Transverse colon (tissue), 4 donors: ENCODE data around the gene VSIG8. TPM values are rescaled to one million over a fixed set of nuclear protein-coding genes. Genes with fewer than 3 reads are reported as not detected.
A peak's percentile ranks its signal among the peaks of the same experiment; 100 is the strongest.

Experiments
- DNase-seq: peaks from one replicate; pipeline ENCODE4 v3.0.0-alpha.2; 2019
- H3K27ac ChIP-seq, 4 donors: fragments of 200-600 bp; sonication (generic); 2 replicates each; pipeline ENCODE4 v1.5.1; 2016 to 2018; ENCODE audit warnings: inconsistent platforms in 4 of 4
- H3K27me3 ChIP-seq: fragments of 200-600 bp; sonication (generic); 2 replicates; pipeline ENCODE4 v1.5.1; 2017; ENCODE audit warnings: inconsistent platforms
- H3K36me3 ChIP-seq, 4 donors: fragments of 200-600 bp; sonication (generic); 2 replicates each; pipeline ENCODE4 v1.5.1; 2017 to 2019; ENCODE audit warnings: inconsistent platforms in 4 of 4
- H3K4me1 ChIP-seq, 4 donors: fragments of 200-600 bp; sonication (generic); 2 replicates each; pipeline ENCODE4 v1.5.1; 2017 to 2020; ENCODE audit warnings: inconsistent platforms in 4 of 4
- H3K4me3 ChIP-seq, 4 donors: fragments of 200-600 bp; sonication (generic); 1 replicate in 1 of 4; 2 replicates in 3 of 4; pipeline versions ENCODE4 v1.5.1 to v1.6.1; 2017 to 2019; ENCODE audit warnings: inconsistent platforms in 4 of 4
- H3K9me3 ChIP-seq, 2 donors: fragments of 200-600 bp; sonication (generic); 2 replicates each; pipeline ENCODE4 v1.5.1; 2017 to 2019; ENCODE audit warnings: inconsistent platforms in 2 of 2
- CTCF ChIP-seq, 5 experiments: fragments of 200-600 bp in 3 of 5; fragments of 450-650 bp in 2 of 5; sonication (generic) in 3 of 5; IDR thresholded peaks; 1 replicate in 2 of 5; 2 replicates in 3 of 5; pipeline ENCODE4 v1.5.1; 2016 to 2017; ENCODE audit warnings: antibody characterized with exemption in 5 of 5, inconsistent platforms in 3 of 5, mild to moderate bottlenecking in 2 of 5, moderate library complexity in 1 of 5
- EP300 ChIP-seq: sonication (generic); formaldehyde crosslinking; IDR thresholded peaks from one replicate; pipeline ENCODE4 v1.6.1; 2017; ENCODE audit warnings: antibody characterized with exemption, low read depth
- POLR2A ChIP-seq: fragments of 450-650 bp; IDR thresholded peaks from one replicate; pipeline ENCODE4 v1.6.1; 2016; ENCODE audit warnings: antibody characterized with exemption, mild to moderate bottlenecking, moderate library complexity
- POLR2AphosphoS5 ChIP-seq, 3 donors: sonication (generic); formaldehyde crosslinking; IDR thresholded peaks; one replicate each; pipeline ENCODE4 v1.6.1; 2016; ENCODE audit warnings: antibody characterized with exemption in 3 of 3
- whole genome bisulfite sequencing, 2 donors: methylation state at CpG; one replicate each; pipeline ENCODE4 v1.1.5; 2018; ENCODE audit warnings: low coverage in 1 of 2; 5-methylcytosine and 5-hydroxymethylcytosine counted together
- in situ Hi-C, 4 donors: fragments of 200-750 bp; cut with MboI; loops; one replicate each; pipeline versions ENCODE4 v1.15.0 to v1.15.1; 2017; ENCODE audit warnings: low sequenced_read_pairs in 3 of 4, low pct_ligation_motif_present in 1 of 4, low pct_unique_long_range_greater_than_20kb in 1 of 4
- intact Hi-C: fragments of 100-400 bp; cut with DNase I; formaldehyde crosslinking; loops from one replicate; pipeline ENCODE4 v1.15.1; 2023; ENCODE audit warnings: low total_unique reads
- total RNA-seq, 4 donors: library from RNA; depleted of rRNA; stranded (reverse); fragments of >200 nt; gene quantifications; one replicate each; pipeline ENCODE4 v1.1.0, GENCODE V29; 2016

VSIG8 gene
- total RNA-seq, 4 donors from 2014 or later = not detected

GRCh38 chr1:159854116-159854692 is 8.3 kb downstream of the VSIG8 start:
- H3K9me3 ChIP-seq = no peaks in the 10 kb centered on the region
- intact Hi-C loops (no loop called here), in situ Hi-C loops (no loop called here)
- DNase-seq = peak; percentile 88
- peak overlapping the region; percentile 94 to 98 (median 97) for H3K27ac ChIP-seq
- H3K4me3 ChIP-seq = peak overlapping the region; percentile 40 to 72 (median 63)
- 2% methylated on average over 27 of the region's 31 CpGs; no CpG with 5 or more reads in 1 of the 2 donors for WGBS, 2 donors
- no peaks in the 10 kb centered on the region for H3K27me3 ChIP-seq
- TF ChIP-seq CTCF (IDR thresholded peaks at IDR 0.05) (no peak), POLR2AphosphoS5 (IDR thresholded peaks at IDR 0.05) (peak; percentile 16 to 81 (median 27))
- peaks cover 3 to 21% (median 18%) of the 10 kb centered on the region in 4 donors for H3K4me1 ChIP-seq
- no peaks in the 10 kb centered on the region for H3K36me3 ChIP-seq

- no peak for TF ChIP-seq EP300
- TF ChIP-seq POLR2A = no peak
- no peak for TF ChIP-seq CTCF (IDR thresholded peaks at IDR 0.05)
- TF ChIP-seq POLR2AphosphoS5 (IDR thresholded peaks at IDR 0.05) = no peak
- H3K27ac ChIP-seq = peak overlapping the region; percentile 94 to 98 (median 97)
- peak overlapping the region in 3 of 4 donors; percentile 62 to 72 (median 64) for H3K4me3 ChIP-seq
- DNase-seq = no peak
- in situ Hi-C loops = no loop called here
- H3K36me3 ChIP-seq = no peaks in the 10 kb centered on the region
- H3K4me1 ChIP-seq = peaks cover 3 to 21% (median 18%) of the 10 kb centered on the region in 4 donors
- intact Hi-C loops = no loop called here
- WGBS, 2 donors = 34 to 36% methylated on average over 6 of the region's 6 CpGs
- H3K9me3 ChIP-seq = no peaks in the 10 kb centered on the region
- no peaks in the 10 kb centered on the region for H3K27me3 ChIP-seq
Measured at GRCh38 chr1:159853417-159854115, 8.9 kb downstream of the VSIG8 start.

GRCh38 chr1:159851407-159851806 is 11.1 kb downstream of the VSIG8 start:
- Histone ChIP-seq H3K4me3 (no peak overlapping the region), H3K27me3 (no peaks in the 10 kb centered on the region), H3K36me3 (no peaks in the 10 kb centered on the region), H3K4me1 (peaks cover 3 to 21% (median 18%) of the 10 kb centered on the region in 4 donors), H3K27ac (no peak overlapping the region), H3K9me3 (no peaks in the 10 kb centered on the region)
- TF ChIP-seq POLR2A (no peak), EP300 (no peak), POLR2AphosphoS5 (IDR thresholded peaks at IDR 0.05) (no peak), CTCF (IDR thresholded peaks at IDR 0.05) (no peak)
- WGBS, 2 donors = 77 to 100% methylated on average over 1 of the region's 1 CpG
- in situ Hi-C loops = no loop called here
- intact Hi-C loops = no loop called here
- DNase-seq = no peak

GRCh38 chr1:159849626-159850366 is 12.7 kb downstream of the VSIG8 start:
- 50 to 51% methylated on average over 2 of the region's 2 CpGs for WGBS, 2 donors

More at GRCh38 chr1:159849626-159850366, 12.7 kb downstream of the VSIG8 start:
- Histone ChIP-seq H3K27me3 (no peaks in the 10 kb centered on the region), H3K36me3 (no peaks in the 10 kb centered on the region), H3K9me3 (no peaks in the 10 kb centered on the region), H3K27ac (no peak overlapping the region), H3K4me3 (no peak overlapping the region), H3K4me1 (peaks cover 3 to 14% (median 11%) of the 10 kb centered on the region in 4 donors)
- DNase-seq = no peak
- intact Hi-C loops (no loop called here), in situ Hi-C loops (no loop called here)
- no peak for TF ChIP-seq POLR2A
- TF ChIP-seq CTCF (IDR thresholded peaks at IDR 0.05) = no peak
- no peak for TF ChIP-seq EP300
- no peak for TF ChIP-seq POLR2AphosphoS5 (IDR thresholded peaks at IDR 0.05)
